C4-2B (cell line): ENCODE measurements around the gene CLDN5.

Source experiments
- H3K27ac ChIP-seq: fragments of 450-650 bp; 2 replicates; pipeline ENCODE4 v1.5.1; 2017
- ZFX ChIP-seq: fragments of 450-650 bp; IDR thresholded peaks from 2 replicates; pipeline ENCODE4 v1.6.1; 2017
- TF ChIP-seq, protein P1 (sequence below): fragments of 450-650 bp; conservative IDR thresholded peaks from 2 replicates; pipeline ENCODE4 v1.5.1; 2017; ENCODE audit warnings: mild to moderate bottlenecking

Gene CLDN5

GRCh38 chr22:19545935-19546207 is 21.7 kb upstream of the CLDN5 start:
- H3K27ac ChIP-seq, result no peak overlapping the region
- TF ChIP-seq ZFX, result no peak
- TF ChIP-seq, protein P1, sequence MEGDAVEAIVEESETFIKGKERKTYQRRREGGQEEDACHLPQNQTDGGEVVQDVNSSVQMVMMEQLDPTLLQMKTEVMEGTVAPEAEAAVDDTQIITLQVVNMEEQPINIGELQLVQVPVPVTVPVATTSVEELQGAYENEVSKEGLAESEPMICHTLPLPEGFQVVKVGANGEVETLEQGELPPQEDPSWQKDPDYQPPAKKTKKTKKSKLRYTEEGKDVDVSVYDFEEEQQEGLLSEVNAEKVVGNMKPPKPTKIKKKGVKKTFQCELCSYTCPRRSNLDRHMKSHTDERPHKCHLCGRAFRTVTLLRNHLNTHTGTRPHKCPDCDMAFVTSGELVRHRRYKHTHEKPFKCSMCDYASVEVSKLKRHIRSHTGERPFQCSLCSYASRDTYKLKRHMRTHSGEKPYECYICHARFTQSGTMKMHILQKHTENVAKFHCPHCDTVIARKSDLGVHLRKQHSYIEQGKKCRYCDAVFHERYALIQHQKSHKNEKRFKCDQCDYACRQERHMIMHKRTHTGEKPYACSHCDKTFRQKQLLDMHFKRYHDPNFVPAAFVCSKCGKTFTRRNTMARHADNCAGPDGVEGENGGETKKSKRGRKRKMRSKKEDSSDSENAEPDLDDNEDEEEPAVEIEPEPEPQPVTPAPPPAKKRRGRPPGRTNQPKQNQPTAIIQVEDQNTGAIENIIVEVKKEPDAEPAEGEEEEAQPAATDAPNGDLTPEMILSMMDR, result no peak

- peak overlapping the region; percentile 44 for H3K27ac ChIP-seq
- TF ChIP-seq, protein P1, result no peak
- TF ChIP-seq ZFX, result no peak
Observed at GRCh38 chr22:19543970-19544708, 19.9 kb upstream of the CLDN5 start.

- TF ChIP-seq, protein P1, result no peak
- TF ChIP-seq ZFX, result no peak
- no peak overlapping the region for H3K27ac ChIP-seq
Observed at GRCh38 chr22:19540394-19540793, 16.2 kb upstream of the CLDN5 start.

GRCh38 chr22:19537941-19538488 is 13.8 kb upstream of the CLDN5 start:
- TF ChIP-seq ZFX, result no peak
- TF ChIP-seq, protein P1, result no peak
- H3K27ac ChIP-seq, result no peak overlapping the region

GRCh38 chr22:19536564-19536963 is 12.4 kb upstream of the CLDN5 start:
- TF ChIP-seq, protein P1, result no peak
- TF ChIP-seq ZFX, result no peak
- no peak overlapping the region for H3K27ac ChIP-seq

DNA sequence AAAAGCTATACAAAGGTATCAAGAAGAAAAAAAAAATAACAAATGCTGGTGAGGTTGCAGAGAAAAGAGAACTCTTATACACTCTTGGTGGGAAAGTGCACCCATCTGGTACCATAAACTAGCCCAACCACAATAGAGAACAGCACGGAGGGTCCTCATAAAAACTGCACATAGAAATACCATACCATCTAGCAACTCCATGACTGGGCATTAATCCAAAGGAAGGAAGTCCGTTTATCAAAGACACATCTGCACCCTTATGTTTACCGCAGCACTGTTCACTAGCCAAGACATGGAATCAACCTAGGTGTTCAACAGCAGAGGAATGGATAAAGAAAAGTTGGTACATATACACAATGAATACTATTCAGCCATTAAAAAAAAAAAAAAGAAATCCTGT is 10.8 kb upstream of the CLDN5 start:
- TF ChIP-seq ZFX, result no peak
- TF ChIP-seq, protein P1, result no peak
- no peak overlapping the region for H3K27ac ChIP-seq

GRCh38 chr22:19533857-19534256 is 9.6 kb upstream of the CLDN5 start:
- no peak overlapping the region for H3K27ac ChIP-seq
- TF ChIP-seq, protein P1, result no peak
- no peak for TF ChIP-seq ZFX
